NCI-H2029 treated with DMSO at 0.1 percent for 48 hours (cell line): Measurements from ENCODE around the gene RET.

Experiments
- DNase-seq: peaks from one replicate; lab custom pipeline; 2025; lab: John Stamatoyannopoulos, UW

RET gene

GRCh38 chr10:43172645-43173044 is 95.8 kb downstream of the RET start:
- DNase-seq, result no peak

GRCh38 chr10:43173120-43173519 is 96.3 kb downstream of the RET start:
- DNase-seq, result no peak

- no peak for DNase-seq
Observed at GRCh38 chr10:43174969-43175368, 98.1 kb downstream of the RET start.

GRCh38 chr10:43176271-43176670 is 99.4 kb downstream of the RET start:
- no peak for DNase-seq

GRCh38 chr10:43177595-43177994 is 100.7 kb downstream of the RET start:
- DNase-seq, result no peak
